Activated T-cell treated with anti-CD3 and anti-CD28 coated beads, Interleukin-2, amount 50 U/mL, for 4 hours (primary cell): ENCODE measurements around the gene FHIT. TPM values are rescaled to one million over a fixed set of nuclear protein-coding genes. Genes with fewer than 3 reads are reported as not detected.

Source experiments
- ATAC-seq, 2 donors: fragments of 200-7000 bp; cut with Tn5 transposase; one replicate each; pipeline ENCODE4 v1.10.0; 2021
- DNase-seq: peaks from one replicate; pipeline ENCODE4 v3.0.0-alpha.2; 2020
- H3K27me3 Mint-ChIP-seq: one replicate; pipeline ENCODE4 v1.8.0; 2021; ENCODE audit warnings: low read depth, mixed read lengths
- H3K36me3 Mint-ChIP-seq: one replicate; pipeline ENCODE4 v1.8.0; 2022; ENCODE audit warnings: mixed read lengths; ENCODE audit not compliant: insufficient read depth
- H3K4me1 Mint-ChIP-seq: one replicate; pipeline ENCODE4 v1.8.0; 2021; ENCODE audit warnings: low read depth, mixed read lengths
- H3K4me3 Mint-ChIP-seq: one replicate; pipeline ENCODE4 v1.8.0; 2021; ENCODE audit warnings: mild to moderate bottlenecking, moderate library complexity, mixed read lengths
- H3K9me3 Mint-ChIP-seq: one replicate; pipeline ENCODE4 v1.8.0; 2021; ENCODE audit warnings: mixed read lengths
- total RNA-seq, 3 donors: library from RNA; stranded (reverse); gene quantifications; one replicate each; pipeline ENCODE4 v1.2.1, GENCODE V29; 2021

The FHIT gene
- total RNA-seq, 3 donors from 2014 or later = 0.66 to 5.5 (median 2.4) TPM

GRCh38 chr3:60282866-60283265, 968.4 kb downstream of the FHIT start:
- ATAC-seq = no peak
- H3K4me3 Mint-ChIP-seq = no peak overlapping the region
- DNase-seq = no peak
- no peaks in the 10 kb centered on the region for H3K4me1 Mint-ChIP-seq
- H3K36me3 Mint-ChIP-seq = no peaks in the 10 kb centered on the region
- H3K27me3 Mint-ChIP-seq = no peaks in the 10 kb centered on the region
- no peaks in the 10 kb centered on the region for H3K9me3 Mint-ChIP-seq

- Mint-ChIP-seq H3K36me3 (no peaks in the 10 kb centered on the region), H3K27me3 (no peaks in the 10 kb centered on the region), H3K4me3 (no peak overlapping the region), H3K9me3 (no peaks in the 10 kb centered on the region), H3K4me1 (no peaks in the 10 kb centered on the region)
- no peak for DNase-seq
- no peak for ATAC-seq
Observed at GRCh38 chr3:60281970-60282369, 969.3 kb downstream of the FHIT start.

GRCh38 chr3:60277361-60277800, 973.9 kb downstream of the FHIT start:
- peaks cover 3% of the 10 kb centered on the region for H3K9me3 Mint-ChIP-seq
- ATAC-seq (no peak), DNase-seq (no peak)
- no peaks in the 10 kb centered on the region for H3K4me1 Mint-ChIP-seq
- no peak overlapping the region for H3K4me3 Mint-ChIP-seq
- H3K36me3 Mint-ChIP-seq = no peaks in the 10 kb centered on the region
- H3K27me3 Mint-ChIP-seq = no peaks in the 10 kb centered on the region

DNA sequence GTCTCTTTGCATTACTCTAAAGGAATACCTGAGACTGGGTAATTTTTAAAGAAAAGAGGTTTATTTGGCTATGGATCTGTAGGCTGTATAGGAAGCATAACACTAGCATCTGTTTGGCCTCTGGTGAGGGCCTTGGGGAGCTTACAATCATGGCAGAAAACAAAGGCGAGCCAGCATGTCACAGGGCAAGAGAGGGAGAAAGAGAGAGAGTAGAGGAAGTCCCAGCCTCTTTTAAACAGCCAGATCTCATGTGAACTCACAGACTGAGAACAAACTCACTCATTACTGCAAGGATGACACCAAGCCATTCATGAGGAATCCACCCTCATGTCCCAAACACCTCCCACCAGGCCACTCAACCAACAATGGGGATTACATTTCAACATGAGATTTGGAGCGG, 974.6 kb downstream of the FHIT start:
- ATAC-seq = no peak
- H3K9me3 Mint-ChIP-seq = peaks cover 3% of the 10 kb centered on the region
- H3K36me3 Mint-ChIP-seq = no peaks in the 10 kb centered on the region
- DNase-seq = no peak
- H3K4me3 Mint-ChIP-seq = no peak overlapping the region
- no peaks in the 10 kb centered on the region for H3K4me1 Mint-ChIP-seq
- no peaks in the 10 kb centered on the region for H3K27me3 Mint-ChIP-seq

GRCh38 chr3:60274646-60275045, 976.6 kb downstream of the FHIT start:
- no peaks in the 10 kb centered on the region for H3K36me3 Mint-ChIP-seq
- no peaks in the 10 kb centered on the region for H3K4me1 Mint-ChIP-seq
- DNase-seq (no peak), ATAC-seq (no peak)
- H3K9me3 Mint-ChIP-seq = peaks cover 3% of the 10 kb centered on the region
- H3K4me3 Mint-ChIP-seq = no peak overlapping the region
- no peaks in the 10 kb centered on the region for H3K27me3 Mint-ChIP-seq

- Mint-ChIP-seq H3K4me3 (no peak overlapping the region), H3K36me3 (no peaks in the 10 kb centered on the region), H3K9me3 (peaks cover 3% of the 10 kb centered on the region), H3K4me1 (no peaks in the 10 kb centered on the region), H3K27me3 (no peaks in the 10 kb centered on the region)
- ATAC-seq = no peak
- no peak for DNase-seq
Observed at GRCh38 chr3:60274098-60274497, 977.2 kb downstream of the FHIT start.

DNA sequence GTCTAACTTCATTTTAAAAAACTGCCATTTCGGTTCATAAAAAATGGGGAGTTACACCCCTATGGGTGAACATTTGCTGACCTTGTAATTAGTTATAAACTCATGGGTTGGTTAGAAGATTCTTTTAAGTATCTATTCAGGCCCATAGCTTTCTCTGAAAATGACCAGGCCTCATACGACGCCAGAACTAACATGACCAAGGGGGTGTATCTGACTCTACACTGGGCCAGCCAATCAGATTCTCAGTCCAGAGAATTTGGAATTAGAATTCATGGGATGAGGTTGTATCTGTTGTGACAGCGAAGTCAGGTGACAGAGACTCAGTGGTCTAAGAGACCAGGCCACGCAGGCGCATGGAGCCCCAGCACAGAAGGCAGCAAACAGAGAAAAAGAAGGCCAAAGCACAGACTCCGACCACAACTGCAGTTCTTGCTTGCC, 981.4 kb downstream of the FHIT start:
- ATAC-seq (no peak), DNase-seq (no peak)
- Mint-ChIP-seq H3K36me3 (no peaks in the 10 kb centered on the region), H3K4me1 (no peaks in the 10 kb centered on the region), H3K4me3 (no peak overlapping the region), H3K9me3 (peaks cover 3% of the 10 kb centered on the region), H3K27me3 (no peaks in the 10 kb centered on the region)

DNA sequence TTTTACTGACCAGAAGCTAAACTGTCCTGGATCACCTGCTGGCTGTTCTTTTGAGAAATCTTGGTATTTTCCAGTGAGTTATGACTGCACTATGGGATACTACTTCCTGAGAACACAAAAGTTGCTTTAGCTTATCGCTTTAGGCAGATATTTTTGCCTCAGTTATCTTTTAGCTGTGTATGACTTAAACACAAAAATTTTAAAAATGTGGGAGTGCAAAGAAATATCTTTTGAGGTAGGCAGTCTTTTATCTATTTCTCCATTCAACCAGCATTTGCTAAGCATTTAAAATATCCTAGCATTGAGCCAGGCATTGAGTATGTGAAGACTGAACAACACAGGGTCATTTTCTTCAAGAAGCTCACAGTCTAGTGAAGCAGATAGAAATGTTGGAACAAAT, 981.9 kb downstream of the FHIT start:
- no peaks in the 10 kb centered on the region for H3K27me3 Mint-ChIP-seq
- no peak overlapping the region for H3K4me3 Mint-ChIP-seq
- no peak for DNase-seq
- ATAC-seq = no peak
- H3K4me1 Mint-ChIP-seq = no peaks in the 10 kb centered on the region
- peaks cover 3% of the 10 kb centered on the region for H3K9me3 Mint-ChIP-seq
- H3K36me3 Mint-ChIP-seq = no peaks in the 10 kb centered on the region

DNA sequence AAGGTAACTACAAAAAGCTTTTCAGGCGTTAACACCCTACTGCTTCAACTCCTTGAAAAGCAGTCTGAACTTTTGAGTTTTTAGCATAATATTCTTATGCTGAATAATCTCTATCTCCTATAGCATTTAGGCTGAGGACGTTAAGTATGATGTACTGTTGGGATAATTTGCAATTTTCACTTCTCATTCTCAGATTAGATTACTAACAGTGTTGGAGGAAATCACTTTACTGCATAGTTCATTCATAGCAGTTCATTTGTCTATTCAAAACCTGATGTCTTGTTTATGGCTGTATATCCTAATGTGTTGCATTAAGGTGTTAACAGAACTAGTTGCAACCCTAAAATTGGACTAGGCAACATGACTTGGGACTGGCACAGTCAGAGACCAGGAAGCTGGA, 983.1 kb downstream of the FHIT start:
- ATAC-seq = no peak

DNA sequence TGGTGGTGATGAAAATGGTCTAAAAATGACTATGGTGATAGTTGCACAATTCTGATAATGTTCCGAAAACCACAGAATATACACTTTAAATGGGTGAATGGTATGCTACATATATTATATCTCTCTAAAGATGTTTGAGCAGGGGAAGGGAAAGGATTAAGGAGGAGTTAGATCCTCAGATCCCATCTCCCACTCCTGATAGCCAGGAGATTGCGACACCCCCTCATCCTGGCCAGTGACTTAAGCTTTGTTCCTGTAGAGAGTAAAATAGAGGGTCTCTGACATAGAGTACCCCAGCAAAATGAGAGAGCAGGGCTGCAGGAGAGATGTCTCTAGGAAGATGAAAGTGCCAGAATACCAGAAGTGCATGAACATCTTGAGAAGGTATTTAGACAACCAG, 984.8 kb downstream of the FHIT start:
- Mint-ChIP-seq H3K9me3 (no peaks in the 10 kb centered on the region), H3K36me3 (no peaks in the 10 kb centered on the region), H3K27me3 (no peaks in the 10 kb centered on the region), H3K4me3 (no peak overlapping the region), H3K4me1 (peaks cover 14% of the 10 kb centered on the region)
- ATAC-seq = no peak
- DNase-seq = no peak

More for the DNA sequence above, 983.1 kb downstream of the FHIT start:
- Mint-ChIP-seq H3K4me3 (no peak overlapping the region), H3K27me3 (no peaks in the 10 kb centered on the region), H3K36me3 (no peaks in the 10 kb centered on the region), H3K4me1 (peaks cover 2% of the 10 kb centered on the region), H3K9me3 (no peaks in the 10 kb centered on the region)
- DNase-seq = no peak

DNA sequence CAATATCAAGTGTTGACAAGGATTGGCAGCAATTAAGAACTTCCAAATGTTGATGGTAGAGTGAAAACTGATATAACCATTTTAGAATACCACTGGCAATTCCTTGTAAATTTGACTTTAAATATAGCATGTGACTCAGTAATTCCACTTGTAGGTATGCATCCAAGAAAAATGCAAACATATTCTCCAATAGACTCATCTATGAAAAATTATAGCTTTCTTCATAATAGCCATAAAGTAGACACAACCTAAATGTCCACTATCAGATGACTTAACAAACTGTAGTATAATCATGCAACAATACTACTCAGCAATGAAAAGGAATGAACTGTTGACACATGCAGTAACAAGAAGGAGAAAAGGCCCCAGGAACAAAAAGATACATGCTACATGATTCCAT, 988.1 kb downstream of the FHIT start:
- DNase-seq (no peak), ATAC-seq (no peak)
- H3K4me3 Mint-ChIP-seq = no peak overlapping the region
- no peaks in the 10 kb centered on the region for H3K27me3 Mint-ChIP-seq
- H3K36me3 Mint-ChIP-seq = no peaks in the 10 kb centered on the region
- peaks cover 30% of the 10 kb centered on the region for H3K4me1 Mint-ChIP-seq
- H3K9me3 Mint-ChIP-seq = no peaks in the 10 kb centered on the region

GRCh38 chr3:60262546-60262945, 988.7 kb downstream of the FHIT start:
- DNase-seq (no peak), ATAC-seq (no peak)
- Mint-ChIP-seq H3K9me3 (no peaks in the 10 kb centered on the region), H3K4me3 (no peak overlapping the region), H3K36me3 (no peaks in the 10 kb centered on the region), H3K4me1 (peaks cover 32% of the 10 kb centered on the region), H3K27me3 (no peaks in the 10 kb centered on the region)

GRCh38 chr3:60260546-60260945, 990.7 kb downstream of the FHIT start:
- peaks cover 43% of the 10 kb centered on the region for H3K4me1 Mint-ChIP-seq
- H3K27me3 Mint-ChIP-seq = no peaks in the 10 kb centered on the region
- no peaks in the 10 kb centered on the region for H3K36me3 Mint-ChIP-seq
- ATAC-seq (no peak), DNase-seq (no peak)
- H3K4me3 Mint-ChIP-seq = no peak overlapping the region
- H3K9me3 Mint-ChIP-seq = no peaks in the 10 kb centered on the region

GRCh38 chr3:60250810-60251209, 1000.4 kb downstream of the FHIT start:
- no peak for DNase-seq
- no peaks in the 10 kb centered on the region for H3K9me3 Mint-ChIP-seq
- peaks cover 2% of the 10 kb centered on the region for H3K4me1 Mint-ChIP-seq
- no peak overlapping the region for H3K4me3 Mint-ChIP-seq
- no peak for ATAC-seq
- no peaks in the 10 kb centered on the region for H3K36me3 Mint-ChIP-seq
- H3K27me3 Mint-ChIP-seq = no peaks in the 10 kb centered on the region

- Mint-ChIP-seq H3K36me3 (no peaks in the 10 kb centered on the region), H3K4me1 (peaks cover 2% of the 10 kb centered on the region), H3K27me3 (no peaks in the 10 kb centered on the region), H3K4me3 (no peak overlapping the region), H3K9me3 (no peaks in the 10 kb centered on the region)
- DNase-seq (no peak), ATAC-seq (no peak)
Observed at GRCh38 chr3:60250206-60250605, 1001.0 kb downstream of the FHIT start.

DNA sequence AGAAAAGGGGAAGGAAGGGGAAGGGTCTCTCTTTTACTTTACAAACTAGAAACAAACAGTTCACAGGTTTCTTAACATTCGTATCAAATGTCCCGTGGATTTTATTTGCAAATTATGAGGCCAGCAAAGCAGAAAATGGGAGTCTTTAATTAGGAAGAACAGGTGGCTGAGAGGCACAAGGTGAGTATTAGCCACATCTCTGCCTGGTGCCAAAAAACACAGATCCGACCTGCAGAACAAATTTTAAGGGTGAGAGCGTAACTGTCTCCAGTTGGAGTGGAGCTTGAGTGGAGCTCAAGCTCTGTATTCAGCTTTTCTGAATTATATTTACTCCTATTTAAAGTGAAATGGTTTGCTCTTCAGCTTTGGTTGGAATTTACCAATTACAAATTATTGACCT, 1004.9 kb downstream of the FHIT start:
- no peaks in the 10 kb centered on the region for H3K9me3 Mint-ChIP-seq
- no peak for ATAC-seq
- no peaks in the 10 kb centered on the region for H3K36me3 Mint-ChIP-seq
- H3K4me1 Mint-ChIP-seq = peaks cover 2% of the 10 kb centered on the region
- no peak for DNase-seq
- no peaks in the 10 kb centered on the region for H3K27me3 Mint-ChIP-seq
- H3K4me3 Mint-ChIP-seq = no peak overlapping the region
